Activated T-helper 1 cell treated with anti-CD3 and anti-CD28 coated beads, Interleukin-12 subunit alpha, Interleukin-12 subunit beta, Interleukin-2, Interleukin-4 antibody, amounts not matched to agents 30 ng/mL and 10 ng/mL and 1 ng/mL, durations not matched to agents 14 hours and 24 hours and 36 hours (primary cell): ENCODE results near the gene TTC4. TPM values are rescaled to one million over a fixed set of nuclear protein-coding genes. Genes with fewer than 3 reads are reported as not detected.

Source experiments
- DNase-seq: peaks from one replicate; pipeline ENCODE4 v3.0.0; 2021; ENCODE audit warnings: low spot score
- H3K27ac Mint-ChIP-seq: one replicate; pipeline ENCODE4 v1.8.0; 2021; ENCODE audit warnings: mild to moderate bottlenecking, mixed read lengths
- H3K27me3 Mint-ChIP-seq: one replicate; pipeline ENCODE4 v1.8.0; 2022; ENCODE audit warnings: mild to moderate bottlenecking, moderate library complexity, mixed read lengths; ENCODE audit not compliant: insufficient read depth
- H3K36me3 Mint-ChIP-seq: one replicate; pipeline ENCODE4 v1.8.0; 2021; ENCODE audit warnings: low read depth, mixed read lengths
- H3K4me1 Mint-ChIP-seq: one replicate; pipeline ENCODE4 v1.8.0; 2021; ENCODE audit warnings: low read depth, mixed read lengths
- H3K4me3 Mint-ChIP-seq: one replicate; pipeline ENCODE4 v1.8.0; 2021; ENCODE audit warnings: mild to moderate bottlenecking, moderate library complexity, mixed read lengths
- H3K9me3 Mint-ChIP-seq: one replicate; pipeline ENCODE4 v1.8.0; 2021; ENCODE audit warnings: mixed read lengths
- intact Hi-C: fragments of 100-400 bp; cut with micrococcal nuclease; formaldehyde crosslinking; loops from one replicate; pipeline ENCODE4 v1.15.1; 2024
- total RNA-seq: library from RNA; stranded (reverse); gene quantifications from 2 replicates; pipeline ENCODE4 v1.2.3, GENCODE V29; 2022

TTC4 gene
- total RNA-seq, 1 donor from 2014 or later, result 43.7 TPM

- intact Hi-C loops, result no loop called here
- Mint-ChIP-seq H3K4me1 (no peaks in the 10 kb centered on the region), H3K4me3 (no peak overlapping the region), H3K36me3 (no peaks in the 10 kb centered on the region), H3K9me3 (no peaks in the 10 kb centered on the region), H3K27me3 (no peaks in the 10 kb centered on the region), H3K27ac (no peak overlapping the region)
- DNase-seq, result no peak
Measured at GRCh38 chr1:54782588-54782987, 66.9 kb downstream of the TTC4 start.

GRCh38 chr1:54784066-54784465 is 68.4 kb downstream of the TTC4 start:
- no peaks in the 10 kb centered on the region for H3K27me3 Mint-ChIP-seq
- H3K4me1 Mint-ChIP-seq, result peaks cover 4% of the 10 kb centered on the region
- H3K9me3 Mint-ChIP-seq, result no peaks in the 10 kb centered on the region
- no peak overlapping the region for H3K27ac Mint-ChIP-seq
- no peaks in the 10 kb centered on the region for H3K36me3 Mint-ChIP-seq
- no peak for DNase-seq
- no peak overlapping the region for H3K4me3 Mint-ChIP-seq
- intact Hi-C loops, result no loop called here

GRCh38 chr1:54786778-54787177 is 71.1 kb downstream of the TTC4 start:
- Mint-ChIP-seq H3K9me3 (no peaks in the 10 kb centered on the region), H3K4me1 (peaks cover 4% of the 10 kb centered on the region), H3K27ac (no peak overlapping the region), H3K4me3 (no peak overlapping the region), H3K36me3 (no peaks in the 10 kb centered on the region), H3K27me3 (no peaks in the 10 kb centered on the region)
- intact Hi-C loops, result no loop called here
- DNase-seq, result no peak

GRCh38 chr1:54787604-54788003 is 71.9 kb downstream of the TTC4 start:
- H3K9me3 Mint-ChIP-seq, result peaks cover 3% of the 10 kb centered on the region
- no peak for DNase-seq
- no peaks in the 10 kb centered on the region for H3K27me3 Mint-ChIP-seq
- H3K4me3 Mint-ChIP-seq, result no peak overlapping the region
- H3K4me1 Mint-ChIP-seq, result peaks cover 4% of the 10 kb centered on the region
- peaks cover 2% of the 10 kb centered on the region for H3K36me3 Mint-ChIP-seq
- intact Hi-C loops, result no loop called here
- H3K27ac Mint-ChIP-seq, result no peak overlapping the region

DNA sequence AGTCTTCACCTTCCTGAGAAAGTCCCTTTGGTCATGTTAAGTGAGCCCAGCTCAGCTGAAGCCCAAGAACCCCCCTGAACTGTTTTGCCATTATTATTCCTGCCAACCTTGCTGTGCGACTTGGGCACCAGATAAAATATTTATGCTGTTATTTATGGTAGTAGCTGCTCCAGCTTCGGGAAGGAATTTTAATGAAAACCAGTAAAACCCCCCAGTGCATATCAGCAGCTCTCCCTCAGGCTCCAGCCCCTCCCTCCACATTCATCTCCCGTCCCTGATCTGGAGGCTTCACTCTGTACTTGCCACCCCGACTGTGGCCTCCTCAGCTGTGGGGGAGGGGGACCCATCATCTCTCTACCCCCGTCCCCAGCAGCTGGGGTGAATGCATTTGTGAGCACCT is 72.8 kb downstream of the TTC4 start:
- Mint-ChIP-seq H3K4me3 (no peak overlapping the region), H3K9me3 (peaks cover 3% of the 10 kb centered on the region), H3K27me3 (no peaks in the 10 kb centered on the region), H3K36me3 (peaks cover 2% of the 10 kb centered on the region), H3K27ac (no peak overlapping the region), H3K4me1 (peaks cover 4% of the 10 kb centered on the region)
- intact Hi-C loops, result no loop called here
- no peak for DNase-seq

GRCh38 chr1:54791880-54792522 is 76.3 kb downstream of the TTC4 start:
- Mint-ChIP-seq H3K27ac (no peak overlapping the region), H3K27me3 (no peaks in the 10 kb centered on the region), H3K9me3 (peaks cover 3% of the 10 kb centered on the region), H3K4me1 (peaks cover 24% of the 10 kb centered on the region), H3K36me3 (peaks cover 4% of the 10 kb centered on the region), H3K4me3 (no peak overlapping the region)
- intact Hi-C loops, result no loop called here
- DNase-seq, result no peak

Other genes with a start within 250 kb of the TTC4 start
- 0.91 and 2.1 TPM in 2 replicates for gene ACOT11, start 167.6 kb upstream of the TTC4 start, total RNA-seq
- not detected in 2 replicates for gene FAM151A, start 92.3 kb upstream of the TTC4 start, total RNA-seq
- gene MROH7, start 74.1 kb upstream of the TTC4 start, total RNA-seq, result not detected in 2 replicates
- 5.9 and 6.7 TPM in 2 replicates for gene PARS2, start 48.7 kb downstream of the TTC4 start, total RNA-seq
- gene TTC22, start 85.5 kb downstream of the TTC4 start, total RNA-seq, result 2.2 and 2.3 TPM in 2 replicates
- gene DHCR24, start 171.3 kb downstream of the TTC4 start, total RNA-seq, result 206 and 211 TPM in 2 replicates